MM.1S (cell line): Measurements from ENCODE around the gene CENPU.

Source experiments
- DNase-seq: peaks from one replicate; pipeline ENCODE4 v3.0.0-alpha.2; 2015
- H2AFZ ChIP-seq: fragments of 300-600 bp; sonication (generic); 2 replicates; pipeline ENCODE4 v1.6.0; 2016; ENCODE audit warnings: antibody characterized with exemption, low read length
- H3F3A ChIP-seq: fragments of 300-600 bp; sonication (generic); 2 replicates; pipeline ENCODE4 v1.6.1; 2016; ENCODE audit warnings: mild to moderate bottlenecking, antibody characterized with exemption, low read length, moderate library complexity, mixed read lengths; ENCODE audit not compliant: insufficient read depth
- H3K27ac ChIP-seq: fragments of 300-600 bp; sonication (generic); 2 replicates; pipeline ENCODE4 v1.5.1; 2016; ENCODE audit warnings: mild to moderate bottlenecking, low read length
- H3K27me3 ChIP-seq: fragments of 300-600 bp; sonication (generic); replicated peaks from 2 replicates; pipeline ENCODE4 v1.6.0; 2016; ENCODE audit warnings: low read length; ENCODE audit not compliant: insufficient read depth
- H3K36me3 ChIP-seq: fragments of 300-600 bp; sonication (generic); replicated peaks from 2 replicates; pipeline ENCODE4 v1.6.1; 2016; ENCODE audit warnings: mild to moderate bottlenecking, low read length, mixed read lengths; ENCODE audit not compliant: insufficient read depth
- H3K4me1 ChIP-seq: fragments of 300-600 bp; sonication (generic); 2 replicates; pipeline ENCODE4 v1.6.1; 2016; ENCODE audit warnings: low read length, mixed read lengths
- H3K4me2 ChIP-seq: fragments of 300-600 bp; sonication (generic); 2 replicates; pipeline ENCODE4 v1.6.0; 2016; ENCODE audit warnings: low read depth, low read length
- H3K4me3 ChIP-seq: fragments of 300-600 bp; sonication (generic); 2 replicates; pipeline ENCODE4 v1.5.1; 2016; ENCODE audit warnings: low read length, mixed read lengths
- H3K79me2 ChIP-seq: fragments of 300-600 bp; sonication (generic); 2 replicates; pipeline ENCODE4 v1.6.1; 2016; ENCODE audit warnings: mixed run types, low read length, mixed read lengths
- H3K9ac ChIP-seq: fragments of 300-600 bp; sonication (generic); 2 replicates; pipeline ENCODE4 v1.6.1; 2016; ENCODE audit warnings: low read length, mixed read lengths
- H3K9me2 ChIP-seq: fragments of 300-600 bp; sonication (generic); replicated peaks from 2 replicates; pipeline ENCODE4 v1.6.1; 2016; ENCODE audit warnings: mild to moderate bottlenecking, low read length, mixed read lengths; ENCODE audit not compliant: insufficient read depth
- H3K9me3 ChIP-seq: fragments of 300-600 bp; sonication (generic); replicated peaks from 2 replicates; pipeline ENCODE4 v1.6.1; 2016; ENCODE audit warnings: mild to moderate bottlenecking, low read length, mixed read lengths; ENCODE audit not compliant: insufficient read depth
- H4K20me1 ChIP-seq: fragments of 300-600 bp; sonication (generic); 2 replicates; pipeline ENCODE4 v1.6.1; 2016; ENCODE audit warnings: mild to moderate bottlenecking, low read length, moderate library complexity, mixed read lengths; ENCODE audit not compliant: insufficient read depth
- EZH2 ChIP-seq: fragments of 300-600 bp; sonication (generic); optimal IDR thresholded peaks from 2 replicates; pipeline ENCODE3; 2017; ENCODE audit warnings: low read depth, mild to moderate bottlenecking, antibody characterized with exemption, low read length, mixed read lengths
- EZH2phosphoT487 ChIP-seq: fragments of 300-600 bp; sonication (generic); IDR thresholded peaks from 2 replicates; pipeline ENCODE4 v1.6.1; 2018; ENCODE audit warnings: antibody characterized with exemption, low read length
- TF ChIP-seq, protein P1 (sequence below): fragments of 300-600 bp; sonication (generic); IDR thresholded peaks from 2 replicates; pipeline ENCODE4 v1.5.1; 2016; ENCODE audit warnings: antibody characterized with exemption, low read length, mixed read lengths

The CENPU gene

DNA sequence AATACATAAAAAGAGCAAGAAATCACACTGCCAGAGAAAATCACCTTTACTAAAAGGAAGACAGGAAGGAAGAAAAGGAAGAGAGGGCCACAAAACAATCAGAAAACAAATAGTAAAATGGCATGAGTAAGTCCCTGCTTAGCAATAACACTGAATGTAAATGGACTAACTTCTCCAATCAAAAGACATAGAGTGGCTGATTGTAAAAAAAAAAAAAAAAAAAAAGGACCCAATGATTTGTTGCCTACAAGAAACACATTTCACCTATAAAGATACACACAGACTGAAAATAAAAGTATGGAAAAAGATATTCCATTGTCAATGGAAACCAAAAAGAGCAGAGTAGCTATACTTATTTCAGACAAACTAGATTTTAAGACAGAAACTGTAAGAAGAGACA lies 12.6 kb downstream of the CENPU start:
- no peaks in the 10 kb centered on the region for H4K20me1 ChIP-seq
- no peaks in the 10 kb centered on the region for H3K9me2 ChIP-seq
- TF ChIP-seq, protein P1, sequence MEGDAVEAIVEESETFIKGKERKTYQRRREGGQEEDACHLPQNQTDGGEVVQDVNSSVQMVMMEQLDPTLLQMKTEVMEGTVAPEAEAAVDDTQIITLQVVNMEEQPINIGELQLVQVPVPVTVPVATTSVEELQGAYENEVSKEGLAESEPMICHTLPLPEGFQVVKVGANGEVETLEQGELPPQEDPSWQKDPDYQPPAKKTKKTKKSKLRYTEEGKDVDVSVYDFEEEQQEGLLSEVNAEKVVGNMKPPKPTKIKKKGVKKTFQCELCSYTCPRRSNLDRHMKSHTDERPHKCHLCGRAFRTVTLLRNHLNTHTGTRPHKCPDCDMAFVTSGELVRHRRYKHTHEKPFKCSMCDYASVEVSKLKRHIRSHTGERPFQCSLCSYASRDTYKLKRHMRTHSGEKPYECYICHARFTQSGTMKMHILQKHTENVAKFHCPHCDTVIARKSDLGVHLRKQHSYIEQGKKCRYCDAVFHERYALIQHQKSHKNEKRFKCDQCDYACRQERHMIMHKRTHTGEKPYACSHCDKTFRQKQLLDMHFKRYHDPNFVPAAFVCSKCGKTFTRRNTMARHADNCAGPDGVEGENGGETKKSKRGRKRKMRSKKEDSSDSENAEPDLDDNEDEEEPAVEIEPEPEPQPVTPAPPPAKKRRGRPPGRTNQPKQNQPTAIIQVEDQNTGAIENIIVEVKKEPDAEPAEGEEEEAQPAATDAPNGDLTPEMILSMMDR: no peak
- no peak for TF ChIP-seq EZH2
- TF ChIP-seq EZH2phosphoT487: no peak
- H3K4me1 ChIP-seq: no peaks in the 10 kb centered on the region
- H2AFZ ChIP-seq: no peak overlapping the region
- no peak overlapping the region for H3K9ac ChIP-seq
- DNase-seq: no peak
- H3K4me2 ChIP-seq: no peak overlapping the region
- H3K79me2 ChIP-seq: peaks cover 93% of the 10 kb centered on the region
- H3K27me3 ChIP-seq: no peaks in the 10 kb centered on the region
- H3F3A ChIP-seq: no peaks in the 10 kb centered on the region
- H3K9me3 ChIP-seq: no peaks in the 10 kb centered on the region
- no peak overlapping the region for H3K4me3 ChIP-seq
- H3K27ac ChIP-seq: no peak overlapping the region
- no peaks in the 10 kb centered on the region; the same call in 1 of the 2 replicates for H3K36me3 ChIP-seq

DNA sequence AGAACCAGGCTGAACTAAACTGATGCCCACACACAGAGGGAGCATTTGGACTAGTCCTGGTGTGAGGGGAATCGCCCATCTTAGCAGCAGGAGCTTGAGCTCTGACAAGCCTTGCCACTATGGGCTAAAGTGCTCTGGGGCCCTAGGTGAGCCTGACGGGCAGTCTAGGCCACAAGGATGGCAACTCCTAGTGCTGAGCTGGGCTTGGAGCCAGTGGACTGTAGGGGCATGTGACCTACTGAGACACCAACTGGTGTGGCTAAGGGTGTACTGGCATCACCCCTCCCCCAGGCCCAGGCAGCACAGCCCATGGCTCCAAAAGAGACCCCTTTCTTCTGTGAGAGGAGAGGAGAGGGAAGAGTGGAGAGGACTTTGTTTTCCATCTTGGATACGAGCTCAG lies 14.5 kb downstream of the CENPU start:
- TF ChIP-seq, protein P1: no peak
- TF ChIP-seq EZH2phosphoT487 (no peak), EZH2 (no peak)
- no peak overlapping the region for H2AFZ ChIP-seq

DNA sequence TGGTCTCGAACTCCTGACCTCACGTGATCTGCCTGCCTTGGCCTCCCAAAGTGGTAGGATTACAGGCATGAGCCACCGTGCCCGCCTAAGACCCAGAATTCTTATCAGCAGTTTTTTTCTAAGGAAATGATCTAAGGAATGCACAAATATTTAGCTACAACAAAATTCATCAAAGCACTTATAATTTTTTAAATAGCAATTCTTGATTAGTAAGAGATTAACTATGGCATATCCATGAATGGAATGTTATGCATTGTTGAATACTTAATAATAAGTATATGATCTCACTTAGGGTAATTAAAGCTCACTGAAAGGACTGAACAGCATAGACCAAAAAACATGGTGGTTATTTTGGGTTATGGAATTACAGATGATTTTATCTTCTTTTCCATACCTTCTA lies 18.4 kb downstream of the CENPU start:
- no peaks in the 10 kb centered on the region for H3K27me3 ChIP-seq
- H3F3A ChIP-seq: no peaks in the 10 kb centered on the region
- H3K4me3 ChIP-seq: no peak overlapping the region
- no peak for DNase-seq
- peaks cover 6% of the 10 kb centered on the region for H3K36me3 ChIP-seq
- no peaks in the 10 kb centered on the region for H3K9me3 ChIP-seq
- TF ChIP-seq EZH2: no peak
- TF ChIP-seq, protein P1: no peak
- no peak for TF ChIP-seq EZH2phosphoT487
- H3K27ac ChIP-seq: no peak overlapping the region
- H3K4me2 ChIP-seq: no peak overlapping the region
- no peaks in the 10 kb centered on the region for H3K4me1 ChIP-seq
- H2AFZ ChIP-seq: no peak overlapping the region
- H3K9me2 ChIP-seq: no peaks in the 10 kb centered on the region
- no peaks in the 10 kb centered on the region for H4K20me1 ChIP-seq
- H3K79me2 ChIP-seq: peaks cover 66% of the 10 kb centered on the region
- no peak overlapping the region for H3K9ac ChIP-seq

More for the DNA sequence above, 14.5 kb downstream of the CENPU start:
- Histone ChIP-seq H3K27ac (no peak overlapping the region), H3K9me3 (no peaks in the 10 kb centered on the region), H3F3A (no peaks in the 10 kb centered on the region), H3K27me3 (no peaks in the 10 kb centered on the region), H3K9ac (no peak overlapping the region), H3K4me3 (no peak overlapping the region), H3K9me2 (no peaks in the 10 kb centered on the region), H3K4me2 (no peak overlapping the region), H3K79me2 (peaks cover 84% of the 10 kb centered on the region), H3K4me1 (no peaks in the 10 kb centered on the region), H3K36me3 (no peaks in the 10 kb centered on the region; the same call in 1 of the 2 replicates), H4K20me1 (no peaks in the 10 kb centered on the region)
- DNase-seq: no peak
